Embryonic facial prominence (tissue), 1 donor: ENCODE results near the gene TRMT61A.

Experiments
- DNase-seq: peaks from one replicate; pipeline ENCODE4 v3.0.0-alpha.2; 2016; ENCODE audit errors: extremely low spot score

TRMT61A gene

GRCh38 chr14:103563226-103563620 lies 34.2 kb downstream of the TRMT61A start:
- no peak for DNase-seq

GRCh38 chr14:103563844-103564505 lies 35.0 kb downstream of the TRMT61A start:
- DNase-seq, result no peak

GRCh38 chr14:103568952-103569351 lies 40.0 kb downstream of the TRMT61A start:
- DNase-seq, result no peak

- DNase-seq, result no peak
Measured at GRCh38 chr14:103569408-103569807, 40.4 kb downstream of the TRMT61A start.

- no peak for DNase-seq
Measured at GRCh38 chr14:103574104-103574503, 45.1 kb downstream of the TRMT61A start.

- no peak for DNase-seq
Measured at GRCh38 chr14:103574707-103575285, 45.8 kb downstream of the TRMT61A start.

GRCh38 chr14:103576371-103577024 lies 47.5 kb downstream of the TRMT61A start:
- DNase-seq, result peak; percentile 85

- DNase-seq, result no peak
Measured at GRCh38 chr14:103578401-103579075, 49.5 kb downstream of the TRMT61A start.

- no peak for DNase-seq
Measured at GRCh38 chr14:103581206-103581605, 52.2 kb downstream of the TRMT61A start.

- no peak for DNase-seq
Measured at GRCh38 chr14:103581954-103582703, 53.1 kb downstream of the TRMT61A start.

- DNase-seq, result no peak
Measured at GRCh38 chr14:103584326-103584915, 55.4 kb downstream of the TRMT61A start.
